OCI-LY7 (cell line): ENCODE measurements around the gene SPRTN. TPM values are rescaled to one million over a fixed set of nuclear protein-coding genes. Genes with fewer than 3 reads are reported as not detected.
A peak's percentile ranks its signal among the peaks of the same experiment; 100 is the strongest.

Experiments
- BruUV-seq: library from RNA; stranded (reverse); fragments of 400-500 nt; replicated peaks from 2 replicates; lab custom pipeline; 2021; lab: Mats Ljungman, UMichigan
- CTCF ChIA-PET: fragments of 300-600 bp; sonication (Branson Sonifier 250); formaldehyde crosslinking; loops from one replicate; lab custom pipeline; 2022; ENCODE audit warnings: antibody characterized with exemption; ENCODE audit not compliant: unreplicated experiment; lab: Charles Lee
- POLR2A ChIA-PET: fragments of 300-600 bp; sonication (Branson Sonifier 250); formaldehyde crosslinking; loops from one replicate; lab custom pipeline; 2022; ENCODE audit warnings: antibody characterized with exemption; lab: Charles Lee
- DNase-seq: peaks from one replicate; pipeline ENCODE4 v3.0.0-alpha.2; 2015; ENCODE audit warnings: low spot score
- H2AFZ ChIP-seq: fragments of 200-600 bp; sonication (generic), shearing (Covaris generic); 2 replicates; pipeline ENCODE4 v1.6.1; 2014; ENCODE audit warnings: mild to moderate bottlenecking, antibody characterized with exemption, low read length, moderate library complexity
- H3K27ac ChIP-seq: fragments of 200-600 bp; sonication (generic); 2 replicates; pipeline ENCODE4 v1.5.1; 2014; ENCODE audit warnings: mixed run types, low read depth, mild to moderate bottlenecking, moderate library complexity, low read length, inconsistent platforms; ENCODE audit not compliant: poor library complexity, severe bottlenecking
- H3K36me3 ChIP-seq: fragments of 200-600 bp; sonication (generic); 2 replicates; pipeline ENCODE4 v1.6.1; 2014; ENCODE audit warnings: mild to moderate bottlenecking, antibody characterized with exemption, low read length, moderate library complexity, mixed read lengths; ENCODE audit not compliant: insufficient read depth
- H3K4me1 ChIP-seq: fragments of 200-600 bp; sonication (generic); 2 replicates; pipeline ENCODE4 v1.5.1; 2014; ENCODE audit warnings: mild to moderate bottlenecking, low read length; ENCODE audit not compliant: insufficient read depth, poor library complexity, severe bottlenecking
- H3K4me2 ChIP-seq: fragments of 200-600 bp; sonication (generic); 2 replicates; pipeline ENCODE4 v1.6.1; 2014; ENCODE audit warnings: mild to moderate bottlenecking, low read length
- H3K4me3 ChIP-seq: fragments of 200-600 bp; sonication (generic); 2 replicates; pipeline ENCODE4 v1.5.1; 2014; ENCODE audit warnings: mild to moderate bottlenecking, low read depth, low read length; ENCODE audit not compliant: poor library complexity, severe bottlenecking
- H3K79me2 ChIP-seq: fragments of 200-600 bp; sonication (generic); 2 replicates; pipeline ENCODE4 v1.6.1; 2016; ENCODE audit warnings: low read depth, mild to moderate bottlenecking, low read length, moderate library complexity, mixed read lengths; ENCODE audit not compliant: insufficient read depth
- H3K9me2 ChIP-seq: fragments of 200-600 bp; sonication (generic); 2 replicates; pipeline ENCODE4 v1.6.1; 2016; ENCODE audit warnings: mild to moderate bottlenecking, low read length, mixed read lengths; ENCODE audit not compliant: insufficient read depth
- H3K9me3 ChIP-seq: fragments of 200-600 bp; sonication (generic); 2 replicates; pipeline ENCODE4 v1.6.1; 2014; ENCODE audit warnings: mild to moderate bottlenecking, mixed run types, low read length, mixed read lengths
- H4K20me1 ChIP-seq: fragments of 200-600 bp; sonication (generic); 2 replicates; pipeline ENCODE4 v1.6.1; 2014; ENCODE audit warnings: mild to moderate bottlenecking, antibody characterized with exemption, low read length, moderate library complexity, mixed read lengths; ENCODE audit not compliant: insufficient read depth
- CTCF ChIP-seq: fragments of 200-600 bp; sonication (generic); conservative IDR thresholded peaks from 2 replicates; pipeline ENCODE4 v1.5.1; 2014; ENCODE audit warnings: mild to moderate bottlenecking, antibody characterized with exemption, low read length, moderate library complexity, mixed read lengths
- EZH2phosphoT487 ChIP-seq: fragments of 200-600 bp; sonication (generic); IDR thresholded peaks from 2 replicates; pipeline ENCODE4 v1.6.1; 2018; ENCODE audit warnings: low read depth, borderline replicate concordance, mild to moderate bottlenecking, mixed run types, antibody characterized with exemption, low read length, moderate library complexity, mixed read lengths
- intact Hi-C: fragments of 100-400 bp; cut with micrococcal nuclease; formaldehyde crosslinking; loops from one replicate; pipeline ENCODE4 v1.10.0; 2022; ENCODE audit not compliant: unreplicated experiment
- total RNA-seq, 2 experiments: library from RNA; depleted of rRNA in 1 of 2; stranded (reverse); fragments of >200 nt in 1 of 2; shearing (Covaris generic) in 1 of 2; gene quantifications; 2 replicates each; pipeline ENCODE4 v1.2.3, GENCODE V29; 2014 to 2022

Gene SPRTN
- total RNA-seq, 2 experiments from 2014 or later: 10.9 to 16.4 TPM

GRCh38 chr1:231335663-231336602 lies 2.2 kb upstream of the SPRTN start:
- ChIA-PET POLR2A (interaction anchor here (0.5 to 1.9 kb wide), 9 partner anchors 11 to 1345 kb away, joined by 3 to 10 read pairs (median 4); partner anchors contain the start of gene EGLN1), CTCF (no interaction called here)
- Histone ChIP-seq H3K36me3 (peaks cover 52% of the 10 kb centered on the region), H3K4me2 (peak overlapping the region; percentile 98), H4K20me1 (peaks cover 44% of the 10 kb centered on the region), H3K4me3 (peak overlapping the region; percentile 99), H2AFZ (no peak overlapping the region), H3K27ac (no peak overlapping the region), H3K79me2 (peaks cover 92% of the 10 kb centered on the region), H3K9me3 (no peaks in the 10 kb centered on the region), H3K9me2 (no peaks in the 10 kb centered on the region), H3K4me1 (peaks cover 38% of the 10 kb centered on the region)
- TSS peak; percentile 39 for BruUV-seq
- intact Hi-C loops: loop anchor here (2.0 kb wide), 2 partner anchors 87 to 95 kb away; partner anchors contain the start of genes EGLN1 and GNPAT
- no peak for TF ChIP-seq CTCF
- no peak for TF ChIP-seq EZH2phosphoT487
- peak; percentile 14 for DNase-seq

- DNase-seq: no peak
- ChIA-PET CTCF (interaction anchor here (0.8 to 1.5 kb wide), 2 partner anchors 95 to 251 kb away, joined by 3 read pairs; no protein-coding TSS in a partner anchor), POLR2A (interaction anchor here (0.8 to 3.0 kb wide), 9 partner anchors 12 to 246 kb away, joined by 3 to 12 read pairs (median 4); partner anchors contain the start of gene EGLN1)
- Histone ChIP-seq H3K36me3 (peaks cover 53% of the 10 kb centered on the region), H2AFZ (peak overlapping the region; percentile 34; the same call in 1 of the 2 replicates), H3K79me2 (peaks cover 86% of the 10 kb centered on the region), H3K4me3 (peak overlapping the region; percentile 99), H3K9me2 (no peaks in the 10 kb centered on the region), H4K20me1 (peaks cover 44% of the 10 kb centered on the region), H3K9me3 (no peaks in the 10 kb centered on the region), H3K4me1 (peaks cover 38% of the 10 kb centered on the region), H3K27ac (peak overlapping the region; percentile 96), H3K4me2 (peak overlapping the region; percentile 98)
- TF ChIP-seq EZH2phosphoT487 (no peak), CTCF (no peak)
- intact Hi-C loops: loop anchor here (2.0 kb wide), 1 partner anchor 86 kb away; the partner anchor contains the start of gene EGLN1
- BruUV-seq: no TSS peak
These were observed 1.0 kb upstream of the SPRTN start for GRCh38 chr1:231337043-231337471.
